CD1c-positive myeloid dendritic cell (primary cell): Measurements from ENCODE around the gene NUDT8.
"Not testable (repeated sequence)": the region's sequence is repeated elsewhere in the genome, so short reads cannot be mapped to it uniquely, and the experiment has no call there.

Experiments used
- DNase-seq: peaks from one replicate; pipeline ENCODE4 v3.0.0-alpha.2; 2016; ENCODE audit errors: extremely low spot score

NUDT8 gene

DNA sequence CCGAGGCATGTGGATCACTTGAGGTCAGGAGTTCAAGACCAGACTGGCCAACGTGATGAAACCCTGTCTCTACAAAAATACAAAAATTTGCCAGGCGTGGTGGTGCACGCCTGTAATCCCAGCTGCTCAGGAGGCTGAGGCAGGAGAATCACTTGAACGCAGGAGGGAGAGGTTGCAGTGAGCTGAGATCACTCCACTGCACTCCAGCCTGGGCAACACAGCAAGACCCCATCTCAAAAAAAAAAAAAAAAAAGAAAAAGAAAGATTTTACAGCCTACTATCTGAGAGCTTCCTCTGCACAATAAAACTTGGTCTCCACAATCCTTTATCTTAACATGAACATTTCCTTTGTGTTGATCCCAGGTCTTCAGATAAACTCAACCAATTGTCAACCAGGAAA lies 31.0 kb upstream of the NUDT8 start:
- DNase-seq: not testable (repeated sequence)

GRCh38 chr11:67659651-67660165 lies 30.0 kb upstream of the NUDT8 start:
- DNase-seq: not testable (repeated sequence)

- no peak for DNase-seq
Observed at GRCh38 chr11:67657300-67657699, 27.6 kb upstream of the NUDT8 start.

DNA sequence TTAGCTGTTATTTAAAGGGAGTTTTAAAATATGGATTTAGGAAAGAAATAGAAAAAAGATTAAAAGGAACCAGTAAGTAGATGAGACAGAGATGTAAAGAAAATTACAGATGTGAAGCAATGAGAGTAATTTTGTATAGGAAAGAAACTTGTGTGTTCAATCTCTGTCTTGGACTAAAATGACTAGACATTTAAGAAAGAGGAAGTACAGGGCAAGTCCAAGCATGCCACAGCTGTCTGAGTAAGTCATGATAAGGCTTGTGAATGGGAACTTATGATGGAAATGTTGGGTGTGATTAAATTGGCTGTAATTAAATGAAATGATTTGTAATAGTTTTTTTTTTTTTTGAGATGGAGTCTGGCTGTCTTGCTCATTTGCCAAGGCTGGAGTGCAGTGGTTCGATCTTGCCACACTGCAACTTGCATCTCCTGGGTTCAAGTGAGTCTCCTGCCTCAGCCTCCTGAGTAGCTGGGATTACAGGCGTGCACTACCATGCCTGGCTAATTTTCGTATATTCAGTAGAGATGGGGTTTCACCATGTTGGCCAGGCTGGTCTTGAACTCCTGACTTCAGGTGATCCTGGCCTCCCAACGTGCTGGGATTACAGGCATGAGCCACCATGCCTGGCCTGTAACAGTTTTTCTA lies 26.7 kb upstream of the NUDT8 start:
- DNase-seq: peak; percentile 65

GRCh38 chr11:67654225-67654624 lies 24.5 kb upstream of the NUDT8 start:
- no peak for DNase-seq

DNA sequence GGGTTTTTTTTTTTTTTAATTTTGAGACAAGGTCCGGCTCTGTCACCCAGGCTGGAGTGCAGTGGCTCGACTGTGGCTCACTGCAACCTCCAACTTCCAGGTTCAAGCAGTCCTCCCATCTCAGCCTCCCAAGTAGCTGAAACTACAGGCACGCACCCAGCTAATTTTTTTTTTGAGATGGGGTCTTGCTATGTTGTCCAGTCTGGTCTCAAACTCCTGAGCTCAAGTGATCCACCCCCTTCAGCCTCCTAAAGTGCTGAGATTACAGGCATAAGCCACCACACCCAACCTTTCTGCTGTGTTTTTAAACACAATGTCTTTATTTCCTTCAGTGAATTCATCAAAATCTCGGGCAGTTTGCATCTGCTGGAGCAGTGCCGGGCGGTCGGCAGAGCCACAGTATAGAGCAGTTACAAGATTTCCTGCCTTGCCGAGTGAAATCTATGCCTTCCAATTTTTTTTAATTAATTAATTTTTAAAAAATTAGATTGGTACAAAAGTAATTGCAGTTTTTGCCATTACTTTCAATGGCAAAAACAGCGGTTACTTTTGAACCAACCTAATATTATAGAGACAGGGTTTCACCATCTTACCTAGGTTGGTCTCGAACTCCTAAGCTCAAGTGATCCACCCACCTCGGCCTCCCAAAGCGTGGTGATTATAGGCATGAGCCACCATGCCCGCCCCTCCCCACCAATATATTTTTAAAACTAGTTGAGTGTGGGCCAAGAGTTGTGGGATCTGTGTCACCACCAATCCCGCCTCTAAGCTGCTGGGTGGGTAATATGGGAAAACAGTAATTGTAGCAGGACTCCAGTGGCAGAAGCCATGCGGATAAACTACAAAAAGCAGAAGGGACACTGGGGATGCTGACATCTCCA lies 23.5 kb upstream of the NUDT8 start:
- DNase-seq: no peak

GRCh38 chr11:67651976-67652781 lies 22.4 kb upstream of the NUDT8 start:
- no peak for DNase-seq

DNA sequence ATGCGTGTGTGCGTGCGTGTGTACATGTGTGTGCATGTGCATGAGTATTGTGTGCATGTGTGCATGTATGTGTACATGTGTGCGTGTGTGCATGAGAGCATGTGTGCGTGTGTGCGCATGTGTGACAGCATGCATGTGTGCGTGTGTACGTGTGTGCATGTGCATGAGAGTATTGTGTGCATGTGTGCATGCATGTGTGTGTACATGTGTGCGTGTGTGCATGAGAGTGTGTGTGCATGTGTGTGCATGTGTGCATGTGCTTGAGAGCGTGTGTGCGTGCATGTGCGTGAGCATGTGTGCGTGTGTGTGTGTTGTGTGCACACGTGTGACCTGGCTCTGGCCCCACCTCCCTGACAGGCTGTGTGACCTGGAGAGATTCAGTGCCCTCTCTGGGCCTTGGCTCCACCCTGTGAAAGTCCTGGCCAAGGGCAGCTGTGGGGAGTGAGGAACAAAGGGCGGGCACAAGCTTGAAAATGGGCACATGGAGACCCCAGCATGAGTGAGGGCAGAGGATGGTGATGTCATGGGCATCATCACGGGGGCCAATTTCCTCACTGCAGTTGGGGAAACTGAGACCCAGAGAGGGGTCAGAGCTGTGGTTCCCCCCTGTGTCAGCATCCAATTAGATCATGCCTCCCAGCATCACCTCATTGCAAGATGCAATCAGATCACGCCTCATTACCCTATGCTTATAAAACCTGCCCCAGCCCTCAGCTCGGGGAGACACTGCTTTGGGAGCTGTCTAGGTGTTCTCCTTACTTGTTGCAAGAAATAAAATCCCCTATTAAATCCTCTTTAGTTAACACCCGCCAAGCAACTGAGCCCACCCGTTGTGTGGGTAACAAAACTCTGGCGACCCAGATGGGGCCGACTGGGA lies 20.1 kb upstream of the NUDT8 start:
- no peak for DNase-seq

DNA sequence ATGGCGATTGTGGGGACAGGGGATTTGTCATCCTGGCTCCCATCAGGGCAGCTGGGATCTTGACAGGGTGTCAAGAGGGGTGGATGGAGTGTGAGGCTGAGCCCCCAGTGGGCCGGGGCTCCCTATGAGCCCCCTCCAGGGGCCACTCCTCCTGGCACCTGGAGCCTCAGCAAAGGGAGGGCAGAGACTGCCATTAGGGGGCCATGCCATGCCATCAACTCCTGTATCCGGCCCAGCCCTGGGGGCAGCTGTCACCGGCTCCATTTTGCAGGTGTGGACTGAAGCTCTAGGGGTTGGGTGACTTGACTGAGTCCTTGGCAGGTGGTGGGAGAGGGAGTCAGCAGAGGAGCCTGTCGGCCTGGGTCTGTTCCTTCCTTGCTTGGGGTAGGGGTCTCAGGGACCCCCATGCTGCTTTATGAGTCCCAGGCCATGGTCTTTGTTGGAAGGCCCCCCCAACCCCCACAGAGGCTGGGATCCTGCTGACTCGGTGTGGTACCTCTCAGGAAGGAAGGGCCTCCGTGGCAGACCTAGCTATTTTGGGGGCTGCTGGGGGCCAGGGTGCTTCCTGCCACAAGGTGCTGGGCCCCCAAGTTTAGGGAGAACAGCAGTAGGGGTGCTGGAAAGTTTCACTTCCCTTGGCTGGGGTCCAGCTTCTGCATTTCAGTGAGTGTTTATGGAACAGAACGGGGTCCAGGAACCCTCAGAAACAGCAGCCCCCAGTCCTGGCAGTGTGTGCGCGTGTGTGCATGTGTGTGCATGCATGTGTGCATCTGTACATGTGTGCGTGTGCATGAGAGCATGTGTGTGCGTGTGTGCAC lies 19.3 kb upstream of the NUDT8 start:
- peak; percentile 66 for DNase-seq

GRCh38 chr11:67648140-67648795 lies 18.5 kb upstream of the NUDT8 start:
- peak; percentile 35 for DNase-seq

GRCh38 chr11:67647471-67647870 lies 17.7 kb upstream of the NUDT8 start:
- no peak for DNase-seq

- DNase-seq: peak; percentile 34
Observed at GRCh38 chr11:67646535-67647336, 17.0 kb upstream of the NUDT8 start.

DNA sequence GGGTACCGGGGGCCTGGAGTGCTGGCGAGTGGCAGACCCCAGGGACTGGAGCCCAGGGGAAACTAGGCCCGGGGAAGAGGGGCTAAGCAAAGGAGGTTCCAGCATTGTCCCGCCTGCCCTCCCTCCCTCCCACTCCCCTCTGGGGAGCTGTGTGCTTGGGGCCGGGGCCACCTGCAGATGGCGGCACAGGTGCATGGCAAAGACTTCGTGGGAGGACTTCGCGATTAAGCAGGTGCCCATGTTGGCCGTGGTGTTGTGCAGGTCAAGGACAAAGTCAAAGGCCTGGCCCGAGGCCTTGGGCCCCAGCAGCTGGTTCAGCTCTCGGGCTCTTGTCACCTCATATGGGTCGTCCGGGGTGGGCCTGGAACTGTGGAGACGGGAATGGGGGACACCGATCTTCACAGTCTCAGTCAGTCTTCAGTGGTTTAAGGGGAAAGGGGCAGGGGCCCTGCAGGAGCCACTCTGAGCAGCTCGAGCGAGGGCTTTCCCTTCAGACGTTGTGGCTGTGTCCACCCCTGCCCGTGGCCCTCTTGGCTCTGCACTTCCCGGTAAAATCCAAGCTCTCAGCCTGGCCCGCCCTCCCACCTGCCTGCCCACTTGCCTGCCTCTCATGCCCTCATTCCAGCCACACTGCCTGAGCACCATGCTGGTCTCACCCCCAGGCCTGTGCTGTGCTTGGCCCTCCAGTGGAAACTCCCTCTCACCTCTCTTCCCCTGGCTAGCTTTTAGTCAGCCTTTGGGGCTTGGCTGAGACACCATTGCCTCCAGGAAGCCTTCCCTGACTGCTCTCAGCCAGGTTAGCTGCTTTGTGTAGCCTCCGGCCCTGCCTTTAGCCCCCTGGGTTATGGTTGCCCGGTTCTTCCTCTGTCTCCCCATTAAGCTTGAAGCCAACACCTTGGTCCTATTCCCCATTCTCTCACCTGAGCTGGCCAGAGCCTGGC lies 16.1 kb upstream of the NUDT8 start:
- DNase-seq: no peak

- no peak for DNase-seq
Observed at GRCh38 chr11:67644472-67645418, 15.0 kb upstream of the NUDT8 start.

GRCh38 chr11:67644042-67644441 lies 14.3 kb upstream of the NUDT8 start:
- peak; percentile 6 for DNase-seq
